ELF-1 (cell line): ENCODE data around the gene TACR2.
A peak's percentile ranks its signal among the peaks of the same experiment; 100 is the strongest.
"Not testable (repeated sequence)": the region's sequence is repeated elsewhere in the genome, so short reads cannot be mapped to it uniquely, and the experiment has no call there.

ENCODE experiments used
- DNase-seq: peaks from one replicate; pipeline ENCODE4 v3.0.0-alpha.2; 2016; ENCODE audit warnings: low read depth, low spot score

The TACR2 gene

DNA sequence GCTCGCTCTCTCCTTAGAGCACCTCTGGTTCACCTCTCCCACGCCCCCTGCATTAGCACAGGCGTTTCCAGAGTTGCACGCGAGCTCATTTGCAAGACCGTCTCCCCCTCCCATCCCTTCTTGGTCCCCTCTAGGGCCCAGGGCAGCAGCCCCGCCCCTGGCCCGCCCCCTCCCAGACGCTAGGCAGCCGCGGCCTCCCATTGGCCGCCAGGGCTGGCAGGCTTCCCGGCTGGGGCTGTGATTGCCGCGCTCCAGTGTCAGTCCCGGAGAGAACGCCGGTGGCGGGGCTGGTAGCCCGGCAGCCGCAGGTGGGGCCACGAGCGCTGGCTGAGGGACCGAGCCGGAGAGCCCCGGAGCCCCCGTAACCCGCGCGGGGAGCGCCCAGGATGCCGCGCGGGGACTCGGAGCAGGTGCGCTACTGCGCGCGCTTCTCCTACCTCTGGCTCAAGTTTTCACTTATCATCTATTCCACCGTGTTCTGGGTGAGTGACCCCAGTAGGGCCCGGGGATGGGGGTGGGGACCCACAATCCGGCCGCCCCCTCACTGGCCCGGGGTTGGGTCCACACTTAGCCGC is 34.6 kb upstream of the TACR2 start, which contains the start of gene TSPAN15:
TSPAN15 (plus strand) TSS at position 257 of the 575 bp plus-strand sequence; CDS start at position 387, 130 bp downstream.
- peak; percentile 85 for DNase-seq

DNA sequence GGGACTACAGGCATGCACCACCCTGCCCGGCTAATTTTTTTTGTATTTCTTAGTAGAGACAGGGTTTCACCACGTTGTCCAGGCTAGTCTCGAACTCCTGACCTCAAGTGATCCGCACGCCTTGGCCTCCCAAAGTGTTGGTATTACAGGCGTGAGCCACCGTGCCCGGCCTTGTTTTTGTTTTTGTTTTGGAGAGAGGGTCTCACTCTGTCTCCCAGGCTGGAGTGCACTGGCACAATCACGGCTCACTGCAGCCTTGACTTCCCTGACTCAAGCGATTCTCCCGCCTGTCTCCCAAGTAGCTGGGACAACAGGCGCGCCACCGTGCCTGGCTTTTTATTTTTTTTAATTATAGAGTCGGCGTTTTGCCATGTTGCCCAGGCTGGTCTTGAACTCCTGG is 33.7 kb upstream of the TACR2 start:
- not testable (repeated sequence) for DNase-seq

DNA sequence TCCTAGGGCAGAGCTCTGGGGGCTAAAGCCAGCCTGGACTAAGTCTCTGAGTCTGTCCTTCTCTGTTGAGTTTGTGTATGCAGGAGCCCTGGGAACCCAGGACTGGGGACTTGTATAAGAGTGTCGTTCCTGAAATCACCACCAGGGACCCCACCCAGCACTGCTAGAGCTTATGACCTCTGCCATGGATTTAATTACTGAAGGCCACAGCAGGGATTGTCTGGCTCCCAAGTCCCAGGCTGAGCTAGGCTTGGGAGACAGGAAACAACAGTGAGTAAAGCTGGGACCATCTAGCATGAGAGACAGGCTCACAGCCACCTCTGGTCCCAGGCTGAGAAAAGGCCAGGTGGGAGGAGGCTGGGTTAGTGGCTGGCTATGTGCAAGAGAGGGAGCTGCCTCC is 33.1 kb upstream of the TACR2 start:
- peak; percentile 90 for DNase-seq

DNA sequence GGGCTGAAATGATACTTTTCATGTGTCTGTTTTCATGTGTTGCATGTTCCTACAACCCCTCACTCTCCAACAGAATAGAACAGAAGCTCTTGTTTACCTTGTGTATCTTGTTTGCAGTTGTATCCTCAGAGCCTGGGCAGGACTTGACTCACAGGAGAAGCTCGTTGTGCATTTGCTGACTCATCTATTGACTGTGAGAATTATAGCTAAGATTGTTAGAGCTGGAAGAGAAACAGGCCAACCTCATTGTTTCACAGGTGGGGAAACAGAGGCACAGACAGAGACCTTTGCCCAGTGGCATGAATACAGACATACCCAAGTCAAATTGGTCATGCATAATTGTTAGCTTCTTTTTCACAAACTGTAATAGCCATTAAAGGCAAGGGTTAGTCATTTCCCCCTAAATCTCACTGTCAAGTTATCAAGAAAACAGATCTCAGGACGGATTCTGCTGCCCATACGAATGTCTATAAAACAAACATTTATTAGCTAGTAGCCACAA is 30.0 kb upstream of the TACR2 start:
- peak; percentile 39 for DNase-seq

DNA sequence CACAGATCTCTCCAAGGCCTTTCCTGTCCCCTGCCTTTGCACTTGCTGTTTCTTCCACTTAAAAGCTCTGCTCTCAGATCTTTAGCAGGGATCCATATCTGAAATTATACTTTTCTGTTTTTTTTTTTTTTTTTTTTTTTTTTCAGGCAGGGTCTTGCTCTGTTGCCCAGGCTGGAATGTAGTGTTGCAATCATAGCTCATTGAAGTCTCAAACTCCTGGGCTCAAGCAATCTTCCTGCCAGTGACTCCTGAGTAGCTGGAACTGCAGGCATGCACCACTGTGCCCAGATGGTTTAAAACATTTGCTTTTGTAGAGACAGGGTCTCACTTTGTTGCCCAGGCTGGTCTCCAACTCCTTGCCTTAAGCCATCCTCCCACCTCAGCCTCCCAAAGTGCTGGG is 29.5 kb upstream of the TACR2 start:
- no peak for DNase-seq

DNA sequence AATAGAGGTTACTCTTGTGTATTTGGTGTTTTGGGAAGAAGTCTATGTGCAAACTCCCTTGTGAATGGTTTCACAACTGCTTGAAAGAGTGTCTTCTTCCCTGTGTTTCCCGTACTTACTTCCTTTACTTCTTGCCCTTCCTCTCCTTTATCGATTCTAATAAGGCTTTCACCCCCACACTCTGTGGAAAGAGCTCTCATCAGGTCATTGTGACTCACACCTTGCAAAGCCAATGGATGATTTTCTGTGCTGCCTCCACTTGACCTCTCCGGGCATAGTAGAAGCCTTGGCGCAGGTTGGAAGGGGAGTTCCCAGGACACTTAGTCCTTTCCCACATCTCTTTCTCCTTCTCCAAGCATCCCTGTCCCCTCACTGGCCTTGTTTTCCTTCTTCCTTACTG is 28.3 kb upstream of the TACR2 start:
- no peak for DNase-seq

DNA sequence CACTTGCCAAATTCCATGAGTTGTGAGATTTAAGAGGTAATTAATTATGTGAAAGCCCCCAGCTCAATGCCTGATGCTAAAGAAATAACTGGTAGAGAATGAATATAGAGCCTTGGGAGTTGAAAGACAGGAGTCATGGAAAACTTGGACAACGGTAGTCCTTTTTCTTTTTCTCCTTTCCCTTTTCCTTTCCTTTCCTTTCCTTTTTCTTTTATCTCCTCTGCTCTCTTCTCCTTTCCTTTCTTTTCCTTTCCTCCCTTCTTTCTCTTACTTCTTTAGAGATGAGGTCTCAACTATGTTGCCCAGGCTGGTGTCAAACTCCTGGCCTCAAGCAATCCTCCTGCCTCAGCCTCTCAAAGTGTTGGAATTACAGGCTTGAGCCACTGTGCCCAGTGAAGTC is 26.6 kb upstream of the TACR2 start:
- no peak for DNase-seq

DNA sequence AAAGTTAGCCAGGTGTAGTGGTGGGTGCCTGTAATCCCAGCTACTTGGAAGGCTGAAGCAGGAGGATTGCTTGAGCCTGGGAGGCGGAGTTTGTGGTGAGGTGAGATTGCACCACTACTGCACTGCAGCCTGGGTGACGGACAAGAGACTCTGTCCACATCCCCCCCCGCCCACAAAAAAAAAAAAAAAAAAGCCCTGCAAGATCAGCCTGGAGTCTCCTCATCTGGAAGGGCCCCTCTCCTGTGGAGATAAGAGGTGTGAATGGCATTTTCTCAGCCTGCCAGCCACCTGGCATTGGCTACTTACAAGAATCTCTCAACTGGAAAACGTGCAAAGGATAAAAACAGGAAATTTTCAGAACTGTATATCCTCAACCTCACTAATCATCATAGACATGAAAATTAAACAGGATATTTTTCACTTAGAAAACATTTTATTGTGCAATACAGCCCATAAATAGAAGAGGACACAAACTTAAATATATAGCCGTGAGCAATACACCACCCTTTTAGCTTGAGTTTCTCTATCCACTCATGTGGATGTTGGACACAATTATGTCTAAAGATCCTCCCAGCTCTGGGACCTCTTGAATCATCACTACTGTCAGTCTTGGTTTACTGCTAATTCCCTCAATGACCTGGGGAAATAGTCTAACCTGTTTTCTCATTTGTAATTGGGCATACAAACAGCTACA is 23.2 kb upstream of the TACR2 start:
- peak; percentile 72 for DNase-seq

DNA sequence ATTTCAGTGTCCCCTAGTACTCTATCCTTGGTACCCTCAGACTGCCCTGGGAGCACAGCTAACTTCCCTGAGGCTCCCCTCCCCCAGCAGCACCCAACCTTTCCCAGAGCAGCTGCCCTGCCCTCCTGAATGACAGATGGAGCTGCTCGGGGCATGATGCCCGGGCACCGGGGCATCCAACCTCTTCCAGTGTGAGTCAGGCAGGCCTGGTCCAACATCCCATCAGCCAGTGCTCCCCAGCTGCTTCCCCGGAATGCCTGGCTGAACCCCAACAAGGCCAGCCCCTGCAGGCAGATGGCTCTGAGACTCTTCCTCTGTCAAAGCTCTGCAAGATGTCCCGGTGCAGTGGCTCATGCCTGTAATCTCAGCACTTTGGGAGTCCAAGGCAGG is 22.6 kb upstream of the TACR2 start:
- DNase-seq: no peak

DNA sequence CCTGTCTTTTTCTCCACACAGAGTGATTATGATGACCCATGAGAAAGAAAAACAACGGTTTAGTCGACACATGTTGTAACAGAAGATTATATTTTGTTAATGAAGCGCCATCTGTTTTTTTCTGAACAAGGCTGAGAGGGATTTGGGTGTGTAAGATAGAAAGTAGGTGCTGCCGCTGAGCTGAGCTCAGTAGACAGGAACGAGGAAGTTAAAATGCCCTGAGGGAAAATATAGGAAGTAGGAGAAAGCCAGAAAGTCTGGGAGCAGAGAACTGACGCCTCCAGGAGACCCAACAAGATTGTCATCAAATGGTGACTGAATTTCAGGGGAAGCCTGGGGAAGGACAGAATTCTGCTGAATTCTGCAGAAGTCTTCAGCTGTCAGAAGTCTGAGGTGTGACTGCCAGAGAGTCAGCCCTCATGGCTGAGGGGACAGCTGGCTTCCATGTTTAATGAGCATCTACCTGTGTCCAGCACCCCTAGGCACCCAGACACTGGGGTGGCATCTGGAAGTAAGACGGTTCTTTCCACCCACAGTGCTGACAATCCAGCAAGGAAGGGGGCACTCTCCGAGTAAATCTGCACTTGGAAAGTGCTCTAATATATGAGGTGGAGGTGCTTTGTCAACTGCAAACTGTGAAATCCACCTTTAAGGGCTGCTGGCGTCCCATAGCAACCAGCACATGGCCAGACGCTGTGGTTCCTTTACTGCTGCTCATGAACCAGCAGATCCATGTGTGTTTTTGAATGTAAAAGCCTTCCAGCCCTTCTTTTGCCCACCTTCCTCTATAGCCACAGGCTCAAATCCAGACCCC is 22.0 kb upstream of the TACR2 start:
- peak; percentile 67 for DNase-seq

DNA sequence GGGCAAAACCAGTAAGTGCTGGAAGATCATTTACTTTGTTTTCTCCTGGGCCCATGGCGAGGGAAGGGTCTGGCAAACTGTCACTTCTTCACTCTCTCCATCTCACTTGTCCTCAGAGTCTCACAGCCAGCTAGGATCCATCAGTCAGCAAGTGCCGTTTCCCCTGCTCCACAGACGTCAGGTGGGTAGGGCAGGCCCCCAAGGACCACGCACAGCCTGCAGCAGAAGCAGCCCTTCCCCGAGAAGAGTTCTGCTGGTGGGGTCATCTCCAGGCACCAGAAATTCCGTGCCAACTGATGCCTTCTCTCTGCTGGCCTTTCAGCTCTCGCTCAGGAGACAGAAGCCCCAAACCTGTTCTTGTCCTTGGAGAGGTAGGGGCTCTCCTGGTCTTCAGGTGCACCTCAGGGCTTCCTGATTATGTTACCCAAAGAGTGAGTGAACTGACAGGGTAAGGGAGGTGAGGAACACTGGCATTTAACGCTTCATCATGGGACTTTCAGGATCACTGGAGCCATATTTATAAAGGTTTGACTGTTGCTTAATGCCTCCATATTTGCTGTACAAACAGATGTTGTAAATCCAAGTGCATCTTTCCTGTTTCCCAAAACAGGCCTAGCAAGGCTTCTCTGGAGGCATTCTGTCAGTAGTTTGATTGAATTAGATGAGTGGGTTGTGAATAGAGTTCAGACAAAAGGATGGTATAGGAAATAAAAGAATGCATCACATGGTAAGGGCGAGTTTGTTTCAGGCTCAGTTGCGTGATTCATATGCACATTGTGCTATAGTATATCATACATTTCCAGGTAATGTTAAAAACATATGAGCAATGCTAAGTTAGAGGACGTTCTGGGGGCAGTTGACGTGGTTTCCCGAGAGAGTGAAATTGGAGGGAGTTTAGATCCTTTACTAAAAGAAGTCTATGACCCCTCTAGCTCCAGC is 20.9 kb upstream of the TACR2 start:
- DNase-seq: no peak

DNA sequence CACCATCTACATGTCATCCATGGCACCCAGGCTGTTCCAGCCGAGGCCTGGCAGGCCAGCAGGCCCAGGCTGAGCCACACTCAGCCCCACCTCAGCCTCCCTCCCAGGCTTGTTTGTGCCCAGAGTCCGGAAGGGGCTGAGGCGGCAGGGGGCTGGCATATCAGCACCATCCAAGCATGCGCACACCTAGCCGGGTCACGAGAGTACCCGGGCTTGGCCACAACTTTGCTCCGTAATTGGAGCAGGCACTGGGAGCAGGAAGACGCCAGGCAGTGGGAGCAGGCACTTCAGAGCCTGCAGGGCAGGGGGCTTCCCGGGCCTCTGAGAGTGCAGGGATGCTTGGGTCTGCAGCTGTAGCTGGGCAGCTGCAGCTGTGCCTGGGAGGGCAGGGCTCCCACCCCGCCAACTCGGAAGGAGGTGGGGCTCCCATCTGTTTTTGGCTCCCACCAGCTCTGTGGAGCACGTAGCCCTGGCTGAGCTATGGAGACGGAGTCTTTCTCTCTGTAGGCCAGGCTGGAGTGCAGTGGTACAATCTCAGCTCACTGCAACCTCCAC is 19.3 kb upstream of the TACR2 start:
- DNase-seq: no peak

DNA sequence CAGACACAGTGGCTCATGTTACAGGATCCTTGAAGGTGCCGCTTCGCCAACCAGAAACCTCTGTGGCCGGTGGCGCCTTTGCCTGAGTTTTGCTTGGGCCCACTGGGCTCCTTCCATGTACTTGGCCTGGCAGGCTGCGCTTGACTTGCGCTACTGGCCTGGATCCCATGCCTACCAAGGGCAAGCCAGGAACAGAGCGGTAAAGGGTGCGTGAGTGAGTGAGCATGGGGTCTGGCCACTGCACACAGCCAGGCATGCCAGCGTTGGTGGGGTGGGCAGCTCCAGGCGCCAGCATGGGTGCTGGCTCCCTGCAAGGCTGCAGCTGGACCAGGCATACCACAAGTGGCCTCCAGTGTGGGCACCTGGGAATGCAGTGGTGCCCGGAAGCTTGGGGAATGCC is 18.2 kb upstream of the TACR2 start:
- DNase-seq: no peak

DNA sequence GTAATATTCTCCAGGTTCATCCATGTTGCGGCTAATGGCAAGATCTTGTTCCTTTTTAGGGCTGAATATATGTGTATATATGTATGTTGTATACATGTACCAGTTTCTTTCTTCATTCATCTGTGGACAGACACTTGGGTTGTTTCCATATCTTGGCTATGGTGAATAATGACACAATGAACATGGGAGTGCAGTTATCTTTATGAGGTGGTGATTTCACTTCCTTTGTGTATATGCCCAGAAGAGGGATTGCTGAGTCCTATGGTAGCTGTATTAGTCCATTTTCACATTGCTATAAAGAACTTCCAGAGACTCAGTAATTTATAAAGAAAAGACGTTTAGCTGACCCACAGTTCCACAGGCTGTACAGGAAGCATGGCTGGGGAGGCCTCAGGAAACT is 17.5 kb upstream of the TACR2 start:
- DNase-seq: no peak

DNA sequence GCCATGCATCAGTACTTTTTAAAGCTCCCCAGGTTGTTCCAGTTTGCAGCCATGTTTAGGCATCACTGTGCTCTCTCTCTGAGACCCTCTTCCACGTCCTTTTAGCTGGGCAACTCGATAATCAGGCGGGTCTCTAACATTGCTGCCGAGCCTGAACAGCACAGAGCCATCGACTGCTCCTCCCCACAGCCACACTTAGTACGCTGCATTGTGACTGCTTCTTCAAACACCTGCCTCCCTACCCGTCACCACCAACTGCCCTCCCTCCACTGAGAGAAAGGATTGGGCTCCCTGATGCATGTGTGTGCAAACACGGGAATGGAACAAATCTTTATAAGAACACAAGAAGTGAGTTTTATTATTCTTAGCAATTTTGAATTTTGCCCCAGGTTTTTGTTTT is 11.4 kb upstream of the TACR2 start:
- DNase-seq: no peak

DNA sequence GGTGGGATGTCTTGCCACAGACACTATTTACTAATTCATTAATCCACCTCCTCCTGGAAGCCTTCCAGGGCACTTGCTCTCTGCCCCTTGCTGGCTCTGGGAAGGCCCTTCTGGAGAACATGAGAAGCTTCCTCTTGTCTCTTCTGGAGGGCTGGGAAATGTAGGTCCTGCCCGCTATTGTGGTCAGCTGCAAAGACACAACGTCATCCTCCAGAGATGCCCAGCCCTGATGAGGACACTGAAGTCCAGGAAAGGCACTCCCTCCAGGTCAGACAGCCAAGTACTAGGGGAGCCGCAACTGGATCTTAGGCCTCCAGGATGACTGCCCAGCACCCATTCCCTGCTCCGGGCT is 9.6 kb upstream of the TACR2 start:
- no peak for DNase-seq

DNA sequence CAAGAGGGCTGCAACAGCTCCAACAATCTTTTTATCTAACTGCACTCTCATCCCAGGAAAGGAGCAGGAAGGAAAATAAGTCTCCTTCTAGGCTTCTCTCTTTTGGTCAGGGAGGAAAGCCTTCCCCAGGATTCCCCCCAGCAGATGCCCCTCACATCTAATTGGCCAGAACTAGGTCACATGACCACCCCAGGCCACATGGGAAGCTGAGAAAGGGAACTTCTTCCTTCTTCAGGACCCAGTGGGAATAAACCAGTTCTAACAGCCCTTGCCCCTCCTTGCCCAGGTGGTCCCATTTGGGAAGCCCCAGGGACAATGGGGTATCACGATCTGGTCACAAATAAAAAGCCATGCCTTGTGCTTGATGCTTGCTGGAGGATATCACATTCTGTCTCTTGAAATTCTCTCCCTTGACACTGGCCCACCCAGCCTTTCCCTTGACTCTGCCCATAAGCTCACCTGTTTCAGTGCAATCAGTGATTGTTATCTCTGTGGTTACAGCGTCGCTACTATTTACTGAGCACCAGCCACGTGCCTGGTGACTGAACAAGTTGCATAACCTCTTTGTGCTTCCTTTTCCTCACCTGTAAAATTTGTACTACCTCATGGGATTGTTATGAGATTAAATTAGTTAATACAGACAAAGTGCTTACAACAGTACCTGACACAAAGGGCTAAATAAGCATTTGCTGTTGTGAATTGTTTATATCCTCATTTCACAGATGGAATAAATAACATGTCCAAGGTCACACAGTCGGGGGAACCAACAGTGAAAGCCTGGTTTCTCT is 9.0 kb upstream of the TACR2 start:
- peak; percentile 31 for DNase-seq

DNA sequence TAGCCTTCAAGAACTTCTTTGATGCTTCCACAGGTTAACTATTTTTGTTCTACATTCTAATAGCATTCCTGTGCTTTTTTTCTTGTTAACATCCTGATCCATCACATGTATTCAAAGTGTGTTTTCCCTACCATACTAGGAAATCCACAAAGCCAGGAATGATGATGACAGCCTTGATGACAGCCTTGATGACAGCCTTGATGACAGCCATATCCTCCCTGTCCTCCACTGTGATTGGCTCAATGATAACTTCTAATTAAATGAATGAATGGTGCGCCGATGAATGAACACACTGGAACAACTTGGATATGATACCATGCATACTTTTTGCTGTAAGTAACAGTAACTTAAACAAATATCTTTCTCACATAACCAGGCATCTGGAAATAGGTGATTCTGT is 8.3 kb upstream of the TACR2 start:
- no peak for DNase-seq

DNA sequence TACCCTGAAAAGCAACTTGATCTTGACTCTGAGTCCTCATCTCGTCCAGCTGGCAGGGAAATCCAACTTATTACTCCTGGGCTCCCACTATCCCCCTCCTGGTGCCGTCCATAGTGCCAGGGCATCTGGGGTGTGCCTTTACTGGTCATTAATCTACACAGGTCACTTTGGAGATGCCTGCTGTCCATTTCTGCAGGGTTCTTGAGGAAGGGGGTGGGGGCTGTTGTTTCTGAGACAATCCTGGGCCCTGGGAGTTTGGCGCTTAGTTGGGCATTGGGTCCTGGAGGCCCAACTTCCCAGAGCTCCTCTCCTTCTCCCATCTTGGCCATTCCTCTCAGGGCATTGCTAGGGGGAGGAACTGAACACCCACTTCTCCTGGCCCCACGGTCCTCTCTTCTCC is 6.0 kb upstream of the TACR2 start:
- DNase-seq: no peak

DNA sequence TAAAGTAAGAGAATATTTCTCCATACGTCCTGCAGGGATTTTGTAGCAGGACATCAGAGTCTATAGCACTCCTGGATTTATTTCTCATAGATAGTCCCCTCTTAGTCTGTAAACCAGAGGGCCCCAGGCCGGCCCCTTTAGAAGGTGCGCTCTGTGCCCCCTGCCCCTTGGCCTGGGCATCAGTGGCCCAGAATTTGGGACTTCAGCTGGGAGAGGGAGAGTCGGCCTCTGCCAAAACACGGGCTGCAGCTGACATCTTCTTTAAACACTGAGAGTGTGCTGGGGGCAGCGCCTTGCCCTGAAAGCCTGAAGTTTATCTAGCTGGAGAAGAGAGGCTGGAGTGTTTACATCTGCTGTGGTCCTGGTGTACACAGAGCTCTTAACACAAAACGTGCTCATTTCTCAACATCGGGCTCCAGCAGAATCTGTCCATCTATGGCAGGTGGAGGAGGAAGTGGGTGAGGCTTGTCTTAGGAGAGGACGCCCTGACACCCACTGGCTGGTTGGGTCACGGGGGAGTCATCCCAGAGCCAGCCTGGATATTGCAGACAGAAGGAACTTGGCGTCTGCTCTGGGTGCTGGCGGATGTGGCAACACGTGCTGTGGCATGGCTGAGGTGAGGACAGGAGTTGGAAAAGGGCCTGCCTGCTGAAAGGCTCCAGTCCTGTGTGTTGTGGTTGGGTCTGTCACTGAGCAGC is 5.0 kb upstream of the TACR2 start:
- DNase-seq: no peak
